Smooth muscle cell (in vitro differentiated cells): ENCODE measurements around the gene OR6P1. TPM values are rescaled to one million over a fixed set of nuclear protein-coding genes. Genes with fewer than 3 reads are reported as not detected.

Experiments
- DNase-seq: peaks from one replicate; lab custom pipeline; 2025; ENCODE audit not compliant: unreplicated experiment; lab: John Stamatoyannopoulos, UW
- H2AFZ ChIP-seq: fragments of 200-600 bp; sonication (generic); 2 replicates; pipeline ENCODE4 v1.6.0; 2016; ENCODE audit warnings: antibody characterized with exemption, low read depth, mild to moderate bottlenecking
- H3F3A ChIP-seq: fragments of 200-600 bp; sonication (generic); 2 replicates; pipeline ENCODE4 v1.6.0; 2017; ENCODE audit warnings: antibody characterized with exemption, low read depth
- H3K27ac ChIP-seq: fragments of 200-600 bp; sonication (generic); 2 replicates; pipeline ENCODE4 v1.5.1; 2016; ENCODE audit warnings: low read depth, mild to moderate bottlenecking
- H3K27me3 ChIP-seq: fragments of 200-600 bp; sonication (generic); 2 replicates; pipeline ENCODE4 v1.6.1; 2016; ENCODE audit warnings: low read depth, mild to moderate bottlenecking
- H3K36me3 ChIP-seq: fragments of 200-600 bp; sonication (generic); 2 replicates; pipeline ENCODE4 v1.5.1; 2016; ENCODE audit warnings: low read depth
- H3K4me1 ChIP-seq: fragments of 200-600 bp; sonication (generic); 2 replicates; pipeline ENCODE4 v1.5.1; 2016; ENCODE audit warnings: low read depth
- H3K4me2 ChIP-seq: fragments of 200-600 bp; sonication (generic); 2 replicates; pipeline ENCODE4 v1.6.0; 2016; ENCODE audit warnings: mild to moderate bottlenecking
- H3K4me3 ChIP-seq: fragments of 200-600 bp; sonication (generic); 2 replicates; pipeline ENCODE4 v1.5.1; 2016; ENCODE audit warnings: mild to moderate bottlenecking
- H3K79me2 ChIP-seq: fragments of 200-600 bp; sonication (generic); 2 replicates; pipeline ENCODE4 v1.6.0; 2016; ENCODE audit warnings: low read depth, mild to moderate bottlenecking
- H3K9ac ChIP-seq: fragments of 200-600 bp; sonication (generic); 2 replicates; pipeline ENCODE4 v1.6.0; 2016; ENCODE audit warnings: low read depth
- H3K9me3 ChIP-seq: fragments of 200-600 bp; sonication (generic); replicated peaks from 2 replicates; pipeline ENCODE4 v1.5.1; 2016; ENCODE audit warnings: low read depth
- H4K20me1 ChIP-seq: fragments of 200-600 bp; sonication (generic); 2 replicates; pipeline ENCODE4 v1.6.0; 2016; ENCODE audit warnings: low read depth
- WGBS: methylation state at CpG from one replicate; pipeline ENCODE4 v1.1.7; 2016; ENCODE audit warnings: low lambda C conversion rate; 5-methylcytosine and 5-hydroxymethylcytosine counted together
- polyA plus RNA-seq: library from polyadenylated mRNA; unstranded; fragments of >200 nt; fragmentation: Nextera tagmentation; extraction: Ambion mirVana; gene quantifications from 2 replicates; pipeline ENCODE4 v1.2.1, GENCODE V29; 2016
- total RNA-seq: library from RNA; depleted of rRNA; stranded (reverse); fragments of >200 nt; gene quantifications from 2 replicates; pipeline ENCODE4 v1.2.3, GENCODE V29; 2014
- TF ChIP-seq, protein P1 (sequence below): fragments of 200-600 bp; sonication (generic); IDR thresholded peaks from 2 replicates; pipeline ENCODE4 v1.5.1; 2017; ENCODE audit warnings: borderline replicate concordance, mild to moderate bottlenecking, antibody characterized with exemption; ENCODE audit not compliant: insufficient read depth, poor library complexity, severe bottlenecking

Gene OR6P1
- total and polyA plus RNA-seq, 2 experiments from 2014 or later = not detected

DNA sequence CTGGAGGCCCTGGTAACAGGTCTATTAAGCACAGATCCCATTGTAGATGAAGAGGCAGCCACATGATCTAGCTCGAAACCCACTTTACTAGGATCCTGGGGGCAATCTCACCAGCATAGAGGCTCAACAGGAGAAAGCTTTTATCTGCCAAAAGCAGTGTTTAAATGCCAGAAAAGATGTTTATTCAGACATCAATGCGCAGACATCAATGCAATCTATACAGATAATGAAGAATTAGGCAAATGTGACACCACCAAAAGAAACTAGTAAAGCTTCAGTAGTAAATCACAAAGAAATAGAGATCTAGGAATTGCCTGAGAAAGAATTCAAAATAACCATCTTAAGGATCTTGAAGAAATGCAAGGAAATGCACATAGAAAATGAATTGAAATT is 48.7 kb downstream of the OR6P1 start:
- no peak for DNase-seq
- Histone ChIP-seq H3K9me3 (no peaks in the 10 kb centered on the region), H4K20me1 (no peaks in the 10 kb centered on the region), H3K27ac (no peak overlapping the region), H3F3A (no peaks in the 10 kb centered on the region), H3K79me2 (no peaks in the 10 kb centered on the region), H3K36me3 (no peaks in the 10 kb centered on the region), H3K4me1 (no peaks in the 10 kb centered on the region), H3K27me3 (no peaks in the 10 kb centered on the region), H3K9ac (no peak overlapping the region), H2AFZ (no peak overlapping the region), H3K4me2 (no peak overlapping the region), H3K4me3 (no peak overlapping the region)
- 84% methylated on average over 2 of the region's 2 CpGs for WGBS
- TF ChIP-seq, protein P1, sequence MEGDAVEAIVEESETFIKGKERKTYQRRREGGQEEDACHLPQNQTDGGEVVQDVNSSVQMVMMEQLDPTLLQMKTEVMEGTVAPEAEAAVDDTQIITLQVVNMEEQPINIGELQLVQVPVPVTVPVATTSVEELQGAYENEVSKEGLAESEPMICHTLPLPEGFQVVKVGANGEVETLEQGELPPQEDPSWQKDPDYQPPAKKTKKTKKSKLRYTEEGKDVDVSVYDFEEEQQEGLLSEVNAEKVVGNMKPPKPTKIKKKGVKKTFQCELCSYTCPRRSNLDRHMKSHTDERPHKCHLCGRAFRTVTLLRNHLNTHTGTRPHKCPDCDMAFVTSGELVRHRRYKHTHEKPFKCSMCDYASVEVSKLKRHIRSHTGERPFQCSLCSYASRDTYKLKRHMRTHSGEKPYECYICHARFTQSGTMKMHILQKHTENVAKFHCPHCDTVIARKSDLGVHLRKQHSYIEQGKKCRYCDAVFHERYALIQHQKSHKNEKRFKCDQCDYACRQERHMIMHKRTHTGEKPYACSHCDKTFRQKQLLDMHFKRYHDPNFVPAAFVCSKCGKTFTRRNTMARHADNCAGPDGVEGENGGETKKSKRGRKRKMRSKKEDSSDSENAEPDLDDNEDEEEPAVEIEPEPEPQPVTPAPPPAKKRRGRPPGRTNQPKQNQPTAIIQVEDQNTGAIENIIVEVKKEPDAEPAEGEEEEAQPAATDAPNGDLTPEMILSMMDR = no peak

DNA sequence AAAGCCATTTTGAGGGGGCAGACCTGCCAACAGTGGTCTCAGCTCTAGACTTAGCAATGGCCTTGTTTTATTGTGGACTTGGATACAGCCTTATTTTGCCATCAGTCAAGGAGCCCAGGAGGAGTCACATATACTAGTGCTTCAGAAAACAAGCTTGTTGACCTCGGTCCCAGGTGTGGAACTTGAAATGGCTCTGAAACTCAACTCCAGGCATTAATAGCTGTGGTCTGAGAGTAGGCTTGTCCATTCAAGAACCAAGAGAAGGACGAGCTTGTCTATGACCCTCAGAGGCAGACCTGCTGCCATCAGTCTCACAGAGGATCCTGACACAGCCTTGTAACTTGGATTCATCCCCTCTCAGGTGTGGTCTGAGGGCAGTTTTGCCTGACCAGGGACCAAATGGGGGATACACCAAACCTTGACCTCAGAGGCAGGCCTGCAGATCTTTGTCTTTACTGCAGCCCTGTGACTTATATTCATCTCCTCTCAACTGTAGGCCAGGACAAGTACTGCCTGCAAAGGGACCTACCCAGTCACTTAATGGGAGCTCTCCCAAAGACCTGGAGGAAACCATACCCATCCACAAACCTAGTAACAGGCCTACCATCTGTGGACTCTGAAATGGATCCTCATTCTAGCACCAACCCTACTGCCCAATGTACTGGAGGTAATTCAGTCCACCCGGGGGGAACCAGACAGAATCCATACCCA is 49.3 kb downstream of the OR6P1 start:
- WGBS = 94% methylated on average over 3 of the region's 3 CpGs
- Histone ChIP-seq H2AFZ (no peak overlapping the region), H3K4me3 (no peak overlapping the region), H3K9ac (no peak overlapping the region), H3K27me3 (no peaks in the 10 kb centered on the region), H3F3A (no peaks in the 10 kb centered on the region), H4K20me1 (no peaks in the 10 kb centered on the region), H3K4me2 (no peak overlapping the region), H3K79me2 (no peaks in the 10 kb centered on the region), H3K36me3 (no peaks in the 10 kb centered on the region), H3K9me3 (no peaks in the 10 kb centered on the region), H3K27ac (no peak overlapping the region), H3K4me1 (no peaks in the 10 kb centered on the region)
- no peak for DNase-seq
- TF ChIP-seq, protein P1 = no peak

- H3K79me2 ChIP-seq = no peaks in the 10 kb centered on the region
- H3K27ac ChIP-seq = no peak overlapping the region
- no peaks in the 10 kb centered on the region for H4K20me1 ChIP-seq
- H3F3A ChIP-seq = no peaks in the 10 kb centered on the region
- no peak overlapping the region for H3K9ac ChIP-seq
- no peak for DNase-seq
- TF ChIP-seq, protein P1 = no peak
- no peaks in the 10 kb centered on the region for H3K4me1 ChIP-seq
- no peaks in the 10 kb centered on the region for H3K27me3 ChIP-seq
- H3K4me2 ChIP-seq = no peak overlapping the region
- H3K36me3 ChIP-seq = no peaks in the 10 kb centered on the region
- no peak overlapping the region for H3K4me3 ChIP-seq
- WGBS = 86% methylated on average over 1 of the region's 1 CpG
- H2AFZ ChIP-seq = no peak overlapping the region
- H3K9me3 ChIP-seq = no peaks in the 10 kb centered on the region
Measured at GRCh38 chr1:158520021-158520420, 50.4 kb downstream of the OR6P1 start.

- Histone ChIP-seq H3K4me3 (no peak overlapping the region), H4K20me1 (no peaks in the 10 kb centered on the region), H3K27me3 (no peaks in the 10 kb centered on the region), H2AFZ (no peak overlapping the region), H3K36me3 (no peaks in the 10 kb centered on the region), H3K9ac (no peak overlapping the region), H3K27ac (no peak overlapping the region), H3K4me2 (no peak overlapping the region), H3K4me1 (no peaks in the 10 kb centered on the region), H3F3A (no peaks in the 10 kb centered on the region), H3K79me2 (no peaks in the 10 kb centered on the region), H3K9me3 (no peaks in the 10 kb centered on the region)
- no peak for DNase-seq
- TF ChIP-seq, protein P1 = no peak
Measured at GRCh38 chr1:158516966-158517365, 53.4 kb downstream of the OR6P1 start.
